Neural progenitor cell (in vitro differentiated cells): ENCODE measurements around the gene PPM1L. TPM values are rescaled to one million over a fixed set of nuclear protein-coding genes. Genes with fewer than 3 reads are reported as not detected.

Experiments
- DNase-seq: peaks from one replicate; pipeline ENCODE4 v3.0.0-alpha.2; 2016; ENCODE audit warnings: low spot score
- H2AFZ ChIP-seq: fragments of 200-600 bp; sonication (generic); replicated peaks from 2 replicates; pipeline ENCODE4 v1.6.1; 2016; ENCODE audit warnings: antibody characterized with exemption
- H3F3A ChIP-seq: fragments of 200-600 bp; sonication (generic); 2 replicates; pipeline ENCODE4 v1.6.1; 2016; ENCODE audit warnings: antibody characterized with exemption, low read depth
- H3K27ac ChIP-seq: fragments of 200-600 bp; sonication (generic); 2 replicates; pipeline ENCODE4 v1.5.1; 2016; ENCODE audit warnings: mild to moderate bottlenecking
- H3K27me3 ChIP-seq: fragments of 200-600 bp; sonication (generic); 2 replicates; pipeline ENCODE4 v1.6.1; 2016; ENCODE audit warnings: mild to moderate bottlenecking, moderate library complexity
- H3K36me3 ChIP-seq: fragments of 200-600 bp; sonication (generic); 2 replicates; pipeline ENCODE4 v1.5.1; 2016
- H3K4me1 ChIP-seq: fragments of 200-600 bp; sonication (generic); 2 replicates; pipeline ENCODE4 v1.6.1; 2016; ENCODE audit warnings: mixed run types
- H3K4me2 ChIP-seq: fragments of 200-600 bp; sonication (generic); 2 replicates; pipeline ENCODE4 v1.6.1; 2016
- H3K4me3 ChIP-seq: fragments of 200-600 bp; sonication (generic); 2 replicates; pipeline ENCODE4 v1.5.1; 2016
- H3K79me2 ChIP-seq: fragments of 200-600 bp; sonication (generic); 2 replicates; pipeline ENCODE4 v1.6.1; 2016; ENCODE audit warnings: low read depth
- H3K9ac ChIP-seq: fragments of 200-600 bp; sonication (generic); 2 replicates; pipeline ENCODE4 v1.6.1; 2016
- H3K9me3 ChIP-seq: fragments of 200-600 bp; sonication (generic); 2 replicates; pipeline ENCODE4 v1.5.1; 2016; ENCODE audit warnings: low read depth
- H4K20me1 ChIP-seq: fragments of 200-600 bp; sonication (generic); 2 replicates; pipeline ENCODE4 v1.6.1; 2016; ENCODE audit warnings: low read depth
- H3K27ac Mint-ChIP-seq: 3 replicates; pipeline ENCODE4 v1.8.0; 2021; ENCODE audit warnings: mixed read lengths
- H3K27me3 Mint-ChIP-seq: 2 replicates; pipeline ENCODE4 v1.8.0; 2022; ENCODE audit warnings: low read depth, mild to moderate bottlenecking, inconsistent platforms, moderate library complexity, mixed read lengths; ENCODE audit not compliant: insufficient read depth
- H3K36me3 Mint-ChIP-seq: 3 replicates; pipeline ENCODE4 v1.8.0; 2021; ENCODE audit warnings: mixed read lengths
- H3K4me1 Mint-ChIP-seq: 3 replicates; pipeline ENCODE4 v1.8.0; 2021; ENCODE audit warnings: mixed read lengths
- H3K4me3 Mint-ChIP-seq: 3 replicates; pipeline ENCODE4 v1.8.0; 2021; ENCODE audit warnings: mild to moderate bottlenecking, moderate library complexity, mixed read lengths
- H3K9me3 Mint-ChIP-seq: 3 replicates; pipeline ENCODE4 v1.8.0; 2020; ENCODE audit warnings: mixed read lengths
- EZH2 ChIP-seq: fragments of 200-600 bp; sonication (generic); IDR thresholded peaks from 2 replicates; pipeline ENCODE4 v1.6.1; 2017; ENCODE audit warnings: antibody characterized with exemption, mild to moderate bottlenecking, moderate library complexity
- EZH2phosphoT487 ChIP-seq: fragments of 200-600 bp; sonication (generic); IDR thresholded peaks from 2 replicates; pipeline ENCODE4 v1.6.1; 2017; ENCODE audit warnings: antibody characterized with exemption
- total RNA-seq: library from RNA; depleted of rRNA; stranded (reverse); fragments of >200 nt; gene quantifications from 2 replicates; pipeline ENCODE4 v1.2.3, GENCODE V29; 2015; ENCODE audit warnings: low replicate concordance
- TF ChIP-seq, protein P1 (sequence below): fragments of 200-600 bp; sonication (generic); IDR thresholded peaks from 2 replicates; pipeline ENCODE4 v1.5.1; 2017; ENCODE audit warnings: antibody characterized with exemption, mild to moderate bottlenecking

The PPM1L gene
- total RNA-seq, 1 donor from 2014 or later: 16.5 TPM

DNA sequence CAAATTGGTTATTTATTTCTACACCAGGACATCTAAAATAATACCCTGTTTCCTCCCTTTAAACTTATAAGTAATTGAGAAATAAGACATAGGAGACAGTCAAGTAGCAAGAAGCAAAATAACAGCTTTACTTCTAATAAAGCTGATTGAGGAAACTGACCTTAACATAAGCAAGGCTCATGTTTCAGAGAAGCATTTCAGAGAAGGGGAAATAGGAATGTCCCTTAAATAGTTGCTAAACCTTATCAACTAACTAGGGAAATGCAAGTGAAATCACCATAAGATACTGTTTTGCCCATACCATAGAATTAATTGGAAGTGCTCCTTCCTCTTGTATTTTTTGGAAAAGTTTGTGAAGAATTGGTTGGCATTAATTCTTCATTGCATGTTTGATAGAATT, 264.2 kb downstream of the PPM1L start:
- Histone ChIP-seq H2AFZ (no peak overlapping the region), H3K27me3 (no peaks in the 10 kb centered on the region), H3K27ac (no peak overlapping the region), H3K9me3 (peaks cover 12% of the 10 kb centered on the region), H3K36me3 (peaks cover 3% of the 10 kb centered on the region), H3K9ac (no peak overlapping the region), H3K4me2 (no peak overlapping the region), H3F3A (no peaks in the 10 kb centered on the region), H4K20me1 (no peaks in the 10 kb centered on the region), H3K4me1 (peaks cover 5% of the 10 kb centered on the region), H3K79me2 (no peaks in the 10 kb centered on the region), H3K4me3 (no peak overlapping the region)
- TF ChIP-seq EZH2phosphoT487: no peak
- TF ChIP-seq EZH2: no peak
- TF ChIP-seq, protein P1, sequence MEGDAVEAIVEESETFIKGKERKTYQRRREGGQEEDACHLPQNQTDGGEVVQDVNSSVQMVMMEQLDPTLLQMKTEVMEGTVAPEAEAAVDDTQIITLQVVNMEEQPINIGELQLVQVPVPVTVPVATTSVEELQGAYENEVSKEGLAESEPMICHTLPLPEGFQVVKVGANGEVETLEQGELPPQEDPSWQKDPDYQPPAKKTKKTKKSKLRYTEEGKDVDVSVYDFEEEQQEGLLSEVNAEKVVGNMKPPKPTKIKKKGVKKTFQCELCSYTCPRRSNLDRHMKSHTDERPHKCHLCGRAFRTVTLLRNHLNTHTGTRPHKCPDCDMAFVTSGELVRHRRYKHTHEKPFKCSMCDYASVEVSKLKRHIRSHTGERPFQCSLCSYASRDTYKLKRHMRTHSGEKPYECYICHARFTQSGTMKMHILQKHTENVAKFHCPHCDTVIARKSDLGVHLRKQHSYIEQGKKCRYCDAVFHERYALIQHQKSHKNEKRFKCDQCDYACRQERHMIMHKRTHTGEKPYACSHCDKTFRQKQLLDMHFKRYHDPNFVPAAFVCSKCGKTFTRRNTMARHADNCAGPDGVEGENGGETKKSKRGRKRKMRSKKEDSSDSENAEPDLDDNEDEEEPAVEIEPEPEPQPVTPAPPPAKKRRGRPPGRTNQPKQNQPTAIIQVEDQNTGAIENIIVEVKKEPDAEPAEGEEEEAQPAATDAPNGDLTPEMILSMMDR: no peak
- Mint-ChIP-seq H3K4me1 (peaks cover 14% of the 10 kb centered on the region), H3K4me3 (no peak overlapping the region), H3K36me3 (peaks cover 9% of the 10 kb centered on the region), H3K27ac (no peak overlapping the region), H3K9me3 (peaks cover 18% of the 10 kb centered on the region), H3K27me3 (no peaks in the 10 kb centered on the region)
- no peak for DNase-seq

DNA sequence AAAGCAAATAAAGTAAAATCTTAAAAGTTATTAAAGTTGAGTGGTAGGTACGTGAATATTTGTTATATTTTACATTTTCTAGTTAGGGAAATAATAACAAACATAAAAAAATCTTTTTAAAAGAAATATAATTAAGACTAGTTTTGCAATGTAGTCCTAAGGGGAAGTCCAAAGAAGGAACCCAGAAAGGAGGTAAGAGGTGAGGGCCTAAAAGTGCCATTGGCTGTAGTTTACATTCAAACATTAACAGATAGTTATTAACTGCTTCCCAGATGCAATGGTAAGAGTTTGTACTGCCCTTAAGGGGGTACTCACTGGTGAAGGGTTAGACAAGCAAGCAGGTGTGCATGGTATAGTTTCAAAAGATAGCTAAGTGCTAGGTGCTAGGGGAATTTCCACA, 269.9 kb downstream of the PPM1L start:
- DNase-seq: no peak
- Mint-ChIP-seq H3K27ac (no peak overlapping the region), H3K4me3 (no peak overlapping the region), H3K4me1 (peaks cover 2% of the 10 kb centered on the region), H3K9me3 (peaks cover 20% of the 10 kb centered on the region), H3K36me3 (peaks cover 9% of the 10 kb centered on the region), H3K27me3 (no peaks in the 10 kb centered on the region)
- Histone ChIP-seq H2AFZ (no peak overlapping the region), H3K36me3 (peaks cover 3% of the 10 kb centered on the region), H3K27me3 (no peaks in the 10 kb centered on the region), H3K27ac (no peak overlapping the region), H3K9ac (no peak overlapping the region), H4K20me1 (no peaks in the 10 kb centered on the region), H3K4me1 (peaks cover 9% of the 10 kb centered on the region), H3K4me2 (no peak overlapping the region), H3F3A (no peaks in the 10 kb centered on the region), H3K4me3 (no peak overlapping the region), H3K9me3 (peaks cover 12% of the 10 kb centered on the region), H3K79me2 (no peaks in the 10 kb centered on the region)
- no peak for TF ChIP-seq EZH2
- no peak for TF ChIP-seq EZH2phosphoT487
- TF ChIP-seq, protein P1: no peak

DNA sequence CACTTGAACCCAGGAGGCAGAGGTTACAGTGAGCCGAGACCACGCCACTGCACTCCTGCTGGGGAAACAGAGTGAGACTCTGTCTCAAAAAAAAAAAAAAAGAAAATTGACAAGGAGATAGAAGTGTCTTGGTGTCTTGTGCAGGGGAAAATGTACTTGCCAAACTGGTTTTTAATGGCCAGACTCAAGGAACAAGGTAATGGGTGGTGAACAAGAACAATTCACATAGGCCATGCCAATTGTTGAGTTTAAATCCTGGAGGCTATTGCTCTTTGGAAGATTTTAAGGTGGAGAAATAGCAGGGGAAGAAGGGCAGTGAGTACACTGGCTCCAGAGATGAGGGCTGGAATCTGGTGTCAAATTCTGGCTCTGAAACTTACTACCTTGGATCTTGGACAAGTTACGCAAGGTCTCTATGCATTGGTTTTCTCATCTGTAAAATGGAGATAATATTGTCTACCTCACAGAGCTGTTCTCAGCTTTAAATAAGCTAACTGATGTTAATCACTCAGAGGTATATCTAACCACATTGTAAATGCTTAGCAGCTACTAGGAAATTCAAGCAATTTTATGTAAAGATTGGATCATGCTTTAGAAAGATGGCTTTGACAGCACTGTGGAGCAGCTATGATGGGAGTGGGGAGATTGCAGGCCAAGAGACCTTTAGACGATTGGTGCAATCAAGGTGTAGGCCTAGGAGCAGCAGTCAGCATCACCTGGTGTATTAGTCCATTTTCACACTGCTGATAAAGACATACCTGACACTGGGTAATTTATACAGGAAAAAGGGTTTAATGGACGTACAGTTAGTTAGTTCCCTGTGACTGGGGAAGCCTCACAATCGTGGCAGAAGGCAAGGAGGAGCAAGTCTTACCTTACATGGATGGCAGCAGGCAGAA, 270.8 kb downstream of the PPM1L start:
- Histone ChIP-seq H3K9ac (no peak overlapping the region), H3K4me2 (no peak overlapping the region), H3K4me1 (peaks cover 9% of the 10 kb centered on the region), H4K20me1 (no peaks in the 10 kb centered on the region), H3K27ac (no peak overlapping the region), H3K9me3 (peaks cover 6% of the 10 kb centered on the region), H3K27me3 (no peaks in the 10 kb centered on the region), H3K79me2 (no peaks in the 10 kb centered on the region), H3K4me3 (no peak overlapping the region), H3K36me3 (peaks cover 3% of the 10 kb centered on the region), H3F3A (no peaks in the 10 kb centered on the region), H2AFZ (no peak overlapping the region)
- no peak overlapping the region for H3K27ac Mint-ChIP-seq
- H3K4me3 Mint-ChIP-seq: no peak overlapping the region
- peaks cover 2% of the 10 kb centered on the region for H3K4me1 Mint-ChIP-seq
- H3K36me3 Mint-ChIP-seq: peaks cover 9% of the 10 kb centered on the region
- TF ChIP-seq, protein P1: no peak
- no peak for TF ChIP-seq EZH2
- TF ChIP-seq EZH2phosphoT487: no peak
- no peaks in the 10 kb centered on the region for H3K27me3 Mint-ChIP-seq
- DNase-seq: no peak
- H3K9me3 Mint-ChIP-seq: peaks cover 20% of the 10 kb centered on the region
